Muscle of leg (tissue), 11 donors: ENCODE data around the gene TREM1. TPM values are rescaled to one million over a fixed set of nuclear protein-coding genes. Genes with fewer than 3 reads are reported as not detected.
"Not testable (repeated sequence)": the region's sequence is repeated elsewhere in the genome, so short reads cannot be mapped to it uniquely, and the experiment has no call there.

ENCODE experiments used
- DNase-seq: peaks from one replicate; pipeline ENCODE4 v3.0.0; 2013
- H3K27ac ChIP-seq: one replicate; pipeline ENCODE4 v1.5.1; 2013; ENCODE audit warnings: mild to moderate bottlenecking, low read length, control low read depth
- H3K27me3 ChIP-seq: one replicate; pipeline ENCODE4 v1.6.1; 2013; ENCODE audit warnings: low read length; ENCODE audit not compliant: control insufficient read depth, insufficient read depth
- H3K36me3 ChIP-seq: one replicate; pipeline ENCODE4 v1.6.1; 2013; ENCODE audit warnings: low read length; ENCODE audit not compliant: control insufficient read depth, insufficient read depth
- H3K4me1 ChIP-seq: one replicate; pipeline ENCODE4 v1.6.1; 2013; ENCODE audit warnings: low read length; ENCODE audit not compliant: control insufficient read depth, insufficient read depth
- H3K4me3 ChIP-seq: one replicate; pipeline ENCODE4 v1.5.1; 2013; ENCODE audit warnings: low read length, control low read depth
- H3K9me3 ChIP-seq: replicated peaks from 2 replicates; pipeline ENCODE4 v1.6.1; 2013; ENCODE audit warnings: low read depth, low read length; ENCODE audit not compliant: control insufficient read depth
- WGBS: methylation state at CpG from one replicate; pipeline ENCODE4 v1.1.5; 2013; ENCODE audit warnings: missing lambda C conversion rate; ENCODE audit not compliant: insufficient coverage; 5-methylcytosine and 5-hydroxymethylcytosine counted together
- polyA plus RNA-seq, 8 donors: library from polyadenylated mRNA; unstranded; fragments of 120-200 nt; gene quantifications; one replicate each; pipeline versions ENCODE4 v1.2.1 to v1.2.3, GENCODE V29; 2013; ENCODE audit warnings: inconsistent platforms in 1 of 8, low replicate concordance in 1 of 8; ENCODE audit not compliant: insufficient read length in 8 of 8, insufficient read depth in 1 of 8
- total RNA-seq: library from RNA; stranded (reverse); fragments of 120-200 nt; gene quantifications from one replicate; pipeline ENCODE4 v1.2.4, GENCODE V29; 2013

TREM1 gene
- total and polyA plus RNA-seq, 9 donors: 0.06 to 1.6 (median 0.24) TPM; not detected in 2

- not testable (repeated sequence) for H3K4me1 ChIP-seq, H3K27me3 ChIP-seq, H3K9me3 ChIP-seq, H3K4me3 ChIP-seq, H3K27ac ChIP-seq, DNase-seq, H3K36me3 ChIP-seq
- WGBS: no CpG with 5 or more reads among the region's 4 CpGs
Observed at GRCh38 chr6:41246529-41246928, 40.0 kb downstream of the TREM1 start.

- no peaks in the 10 kb centered on the region for H3K4me1 ChIP-seq
- no peak overlapping the region for H3K27ac ChIP-seq
- no peak for DNase-seq
- no peaks in the 10 kb centered on the region for H3K36me3 ChIP-seq
- peaks cover 23% of the 10 kb centered on the region for H3K27me3 ChIP-seq
- WGBS: 3% methylated on average over 5 of the region's 22 CpGs
- no peak overlapping the region for H3K4me3 ChIP-seq
- H3K9me3 ChIP-seq: no peaks in the 10 kb centered on the region
Observed at GRCh38 chr6:41239467-41240159, 46.9 kb downstream of the TREM1 start.

- WGBS: 51% methylated on average over 3 of the region's 5 CpGs
- peaks cover 22% of the 10 kb centered on the region for H3K27me3 ChIP-seq
Observed at GRCh38 chr6:41237128-41237527, 49.4 kb downstream of the TREM1 start.

GRCh38 chr6:41236276-41236675 is 50.2 kb downstream of the TREM1 start:
- 77% methylated on average over 3 of the region's 4 CpGs for WGBS
- Histone ChIP-seq H3K27me3 (peaks cover 22% of the 10 kb centered on the region), H3K4me1 (no peaks in the 10 kb centered on the region), H3K36me3 (no peaks in the 10 kb centered on the region), H3K27ac (no peak overlapping the region), H3K4me3 (no peak overlapping the region), H3K9me3 (no peaks in the 10 kb centered on the region)
- DNase-seq: no peak

More at GRCh38 chr6:41237128-41237527, 49.4 kb downstream of the TREM1 start:
- Histone ChIP-seq H3K4me3 (no peak overlapping the region), H3K27ac (no peak overlapping the region), H3K4me1 (no peaks in the 10 kb centered on the region), H3K9me3 (no peaks in the 10 kb centered on the region), H3K36me3 (no peaks in the 10 kb centered on the region)
- DNase-seq: no peak

- H3K4me1 ChIP-seq: no peaks in the 10 kb centered on the region
- DNase-seq: no peak
- no peaks in the 10 kb centered on the region for H3K9me3 ChIP-seq
- no CpG with 5 or more reads among the region's 6 CpGs for WGBS
- no peak overlapping the region for H3K4me3 ChIP-seq
- H3K36me3 ChIP-seq: no peaks in the 10 kb centered on the region
- H3K27me3 ChIP-seq: peaks cover 14% of the 10 kb centered on the region
- no peak overlapping the region for H3K27ac ChIP-seq
Observed at GRCh38 chr6:41232667-41233066, 53.8 kb downstream of the TREM1 start.

GRCh38 chr6:41231246-41231645 is 55.2 kb downstream of the TREM1 start:
- Histone ChIP-seq H3K9me3 (no peaks in the 10 kb centered on the region), H3K4me1 (no peaks in the 10 kb centered on the region), H3K4me3 (no peak overlapping the region), H3K36me3 (no peaks in the 10 kb centered on the region), H3K27me3 (peaks cover 13% of the 10 kb centered on the region), H3K27ac (no peak overlapping the region)
- DNase-seq: no peak
- 43% methylated on average over 2 of the region's 5 CpGs for WGBS

- Histone ChIP-seq H3K4me3 (no peak overlapping the region), H3K27me3 (peaks cover 12% of the 10 kb centered on the region), H3K4me1 (no peaks in the 10 kb centered on the region), H3K27ac (no peak overlapping the region), H3K9me3 (no peaks in the 10 kb centered on the region), H3K36me3 (no peaks in the 10 kb centered on the region)
- 88% methylated on average over 4 of the region's 4 CpGs for WGBS
- no peak for DNase-seq
Observed at GRCh38 chr6:41229721-41230120, 56.8 kb downstream of the TREM1 start.

- DNase-seq: no peak
- Histone ChIP-seq H3K36me3 (no peaks in the 10 kb centered on the region), H3K4me3 (no peak overlapping the region), H3K27me3 (peaks cover 12% of the 10 kb centered on the region), H3K27ac (no peak overlapping the region), H3K9me3 (no peaks in the 10 kb centered on the region), H3K4me1 (no peaks in the 10 kb centered on the region)
- WGBS: 49% methylated on average over 4 of the region's 5 CpGs
Observed at GRCh38 chr6:41228616-41229015, 57.9 kb downstream of the TREM1 start.

- WGBS: 63% methylated on average over 4 of the region's 5 CpGs
- no peak for DNase-seq
- Histone ChIP-seq H3K27me3 (peaks cover 12% of the 10 kb centered on the region), H3K9me3 (no peaks in the 10 kb centered on the region), H3K4me1 (no peaks in the 10 kb centered on the region), H3K36me3 (no peaks in the 10 kb centered on the region), H3K4me3 (no peak within 1 kb of the TSS), H3K27ac (no peak within 1 kb of the TSS)
Observed at GRCh38 chr6:41228096-41228495, 58.4 kb downstream of the TREM1 start, which contains the start of gene TREML4. TREML4 (plus strand) TSS chr6:41228349; CDS start chr6:41228428, 79 bp downstream.

- no CpG with 5 or more reads among the region's 3 CpGs for WGBS
- Histone ChIP-seq H3K27me3 (peaks cover 10% of the 10 kb centered on the region), H3K4me3 (no peak overlapping the region), H3K36me3 (no peaks in the 10 kb centered on the region), H3K9me3 (no peaks in the 10 kb centered on the region), H3K27ac (no peak overlapping the region), H3K4me1 (no peaks in the 10 kb centered on the region)
- no peak for DNase-seq
Observed at GRCh38 chr6:41226752-41227151, 59.7 kb downstream of the TREM1 start.

GRCh38 chr6:41224800-41225199 is 61.7 kb downstream of the TREM1 start:
- peaks cover 10% of the 10 kb centered on the region for H3K27me3 ChIP-seq
- no peak overlapping the region for H3K27ac ChIP-seq
- H3K9me3 ChIP-seq: no peaks in the 10 kb centered on the region
- no CpG with 5 or more reads among the region's 1 CpG for whole genome bisulfite sequencing
- H3K4me3 ChIP-seq: no peak overlapping the region
- no peaks in the 10 kb centered on the region for H3K4me1 ChIP-seq
- no peak for DNase-seq
- H3K36me3 ChIP-seq: no peaks in the 10 kb centered on the region
